CMK (cell line): ENCODE results near the gene CYP2C8.
"Not testable (repeated sequence)": the region's sequence is repeated elsewhere in the genome, so short reads cannot be mapped to it uniquely, and the experiment has no call there.

Experiments used
- DNase-seq: peaks from one replicate; pipeline ENCODE4 v3.0.0-alpha.2; 2010; ENCODE audit warnings: low read depth

The CYP2C8 gene

DNA sequence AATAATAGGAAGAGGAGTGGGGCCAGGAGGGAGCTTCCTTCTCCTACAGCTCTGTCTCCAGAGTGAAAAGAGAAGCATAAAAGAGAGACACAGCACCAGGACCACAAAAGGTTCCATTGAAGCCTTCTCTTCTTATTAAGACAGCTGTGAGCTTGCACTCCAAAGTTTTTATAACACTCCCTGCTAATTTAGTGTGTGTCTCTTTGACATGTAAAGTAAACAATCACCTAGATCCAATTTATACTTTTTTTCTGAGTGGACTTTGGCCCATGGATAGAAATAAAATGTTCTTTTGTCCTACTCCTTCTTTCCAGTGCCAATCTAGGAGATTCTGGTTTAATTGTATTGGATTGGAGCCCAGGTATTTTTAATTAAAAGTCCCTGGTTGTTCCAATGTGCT is at the start of gene CYP2C8:
Gene CYP2C8, minus strand, starts transcription at position 212 of the 400 bp plus-strand sequence. Its CDS starts 95 bp downstream, at position 117.
- no peak for DNase-seq

DNA sequence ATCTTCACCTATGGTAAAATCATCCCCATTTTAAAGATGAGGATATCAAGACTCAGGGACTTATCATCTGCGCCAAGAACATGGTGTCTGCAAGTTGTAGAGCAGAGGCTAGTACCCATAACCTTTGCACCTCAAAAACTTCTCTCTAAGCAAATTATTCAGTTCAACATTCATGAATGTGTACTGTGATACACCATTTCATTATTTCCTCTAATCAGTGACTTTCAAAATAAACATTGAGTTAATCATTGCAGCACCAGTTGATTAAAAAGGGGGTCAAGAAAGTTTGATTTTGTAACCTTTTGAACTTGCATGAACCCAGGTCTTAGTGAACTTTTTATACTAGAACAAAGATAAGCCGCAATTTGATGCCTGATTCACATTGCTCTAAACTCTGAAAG is 47.6 kb upstream of the CYP2C8 start:
- no peak for DNase-seq

DNA sequence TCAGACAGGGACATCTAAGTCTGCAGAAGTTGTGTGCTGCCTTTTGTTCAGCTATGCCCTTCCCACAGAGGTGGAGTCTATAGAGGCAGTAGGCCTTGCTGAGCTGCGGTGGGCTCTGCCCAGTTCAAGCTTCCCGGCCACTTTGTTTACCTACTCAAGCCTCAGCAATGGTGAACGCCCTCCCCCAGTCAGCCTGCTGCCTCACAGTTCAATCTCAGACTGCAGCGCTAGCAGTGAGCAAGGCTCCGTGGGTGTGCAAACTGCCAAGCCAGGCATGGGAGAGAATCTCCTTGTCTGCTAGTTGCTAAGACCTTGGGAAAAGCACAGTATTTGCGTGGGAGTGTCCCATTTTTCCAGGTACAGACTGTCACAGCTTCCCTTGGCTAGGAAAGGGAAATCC is 41.5 kb upstream of the CYP2C8 start:
- DNase-seq: not testable (repeated sequence)

DNA sequence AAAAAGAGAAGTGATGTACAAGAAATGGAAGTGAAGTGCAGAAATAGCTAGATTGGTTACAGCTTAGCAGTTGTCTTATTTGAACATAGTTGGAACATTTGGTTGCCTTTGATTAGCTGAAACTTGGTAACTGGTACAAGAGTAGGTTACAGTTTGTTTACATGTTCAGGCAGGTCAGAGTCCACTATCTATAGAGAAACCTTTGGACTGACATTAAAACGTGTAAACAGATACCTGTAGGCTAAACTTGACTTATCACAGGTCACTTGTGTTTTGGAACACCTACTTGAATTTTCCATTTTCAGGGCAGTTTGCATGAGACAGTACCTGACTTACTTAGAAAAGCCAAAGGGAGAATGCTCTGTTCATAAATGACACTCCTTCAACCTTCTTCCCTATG is 28.5 kb upstream of the CYP2C8 start:
- no peak for DNase-seq

DNA sequence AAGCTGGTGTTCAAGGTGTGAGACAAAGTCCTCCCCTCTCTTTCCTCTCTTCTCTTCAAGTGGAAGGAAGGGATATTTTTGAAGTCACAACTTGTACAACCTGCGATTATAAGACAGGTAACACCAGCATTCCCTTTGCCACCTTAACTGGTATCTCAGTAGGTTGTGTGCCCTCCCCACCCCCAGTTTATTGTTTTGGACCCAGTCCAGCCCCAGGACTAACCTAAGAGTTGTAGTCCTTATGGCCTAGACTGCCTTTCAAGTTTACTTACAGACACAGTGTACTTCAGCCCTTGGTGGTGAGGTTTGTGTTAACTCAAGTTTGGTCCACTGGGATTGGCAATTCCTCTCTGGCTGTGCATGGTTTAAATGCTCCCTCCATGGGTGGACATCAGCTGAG is 26.8 kb upstream of the CYP2C8 start:
- DNase-seq: no peak

DNA sequence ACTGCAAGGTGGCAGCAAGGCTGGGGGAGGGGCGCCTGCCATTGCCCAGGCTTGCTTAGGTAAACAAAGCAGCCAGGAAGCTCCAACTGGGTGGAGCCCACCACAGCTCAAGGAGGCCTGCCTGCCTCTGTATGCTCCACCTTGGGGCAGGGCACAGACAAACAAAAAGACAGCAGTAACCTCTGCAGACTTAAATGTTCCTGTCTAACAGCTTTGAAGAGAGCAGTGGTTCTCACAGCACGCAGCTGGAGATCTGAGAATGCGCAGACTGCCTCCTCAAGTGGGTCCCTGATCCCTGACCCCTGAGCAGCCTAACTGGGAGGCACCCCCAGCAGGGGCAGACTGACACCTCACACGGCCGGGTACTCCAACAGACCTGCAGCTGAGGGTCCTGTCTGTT is 10.3 kb upstream of the CYP2C8 start:
- not testable (repeated sequence) for DNase-seq

DNA sequence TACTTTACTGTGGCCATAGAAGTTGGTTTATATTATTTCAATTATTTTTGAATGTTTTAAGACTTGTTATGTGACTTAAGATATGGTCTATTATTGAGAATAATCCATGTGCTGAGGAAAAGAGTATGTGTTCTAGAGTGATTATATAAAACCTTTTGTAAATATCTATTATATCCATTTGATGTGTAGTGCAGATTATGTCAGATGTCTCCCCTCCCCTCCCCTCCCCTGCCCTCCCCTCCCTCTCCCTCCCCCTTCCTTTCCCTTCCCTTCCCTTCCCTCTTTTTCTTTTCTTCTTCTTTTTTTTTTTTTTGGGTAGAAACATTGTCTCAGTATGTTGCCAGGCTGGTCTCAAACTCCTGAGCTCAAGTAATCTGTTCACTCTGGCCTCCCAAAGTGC is 8.3 kb upstream of the CYP2C8 start:
- no peak for DNase-seq

DNA sequence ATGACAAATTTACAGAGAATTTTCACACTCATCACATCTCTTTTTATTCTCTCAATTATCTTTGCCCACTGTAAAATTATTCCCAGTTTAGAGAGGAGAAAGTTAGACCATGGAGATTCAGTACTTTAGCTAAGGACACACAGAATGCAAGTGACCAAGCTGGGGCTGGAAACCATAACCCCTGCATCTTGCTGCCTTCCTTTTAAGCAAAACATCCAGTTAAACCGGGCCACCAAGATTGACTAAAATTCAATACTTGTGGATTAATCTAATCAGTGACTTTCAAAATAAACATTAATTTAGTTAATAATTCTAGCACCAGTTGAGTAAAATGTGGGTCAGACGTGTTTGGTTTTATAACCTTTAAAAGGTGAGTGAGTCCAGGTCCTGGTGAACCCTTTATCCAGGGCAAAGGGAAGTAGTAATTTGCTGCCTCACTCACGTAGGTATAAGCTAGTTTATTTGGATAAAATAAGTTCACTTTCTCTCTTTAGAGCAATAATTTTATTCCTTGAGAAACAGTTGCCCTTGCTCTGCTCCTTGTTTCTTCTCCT is 1.9 kb upstream of the CYP2C8 start:
- DNase-seq: no peak

DNA sequence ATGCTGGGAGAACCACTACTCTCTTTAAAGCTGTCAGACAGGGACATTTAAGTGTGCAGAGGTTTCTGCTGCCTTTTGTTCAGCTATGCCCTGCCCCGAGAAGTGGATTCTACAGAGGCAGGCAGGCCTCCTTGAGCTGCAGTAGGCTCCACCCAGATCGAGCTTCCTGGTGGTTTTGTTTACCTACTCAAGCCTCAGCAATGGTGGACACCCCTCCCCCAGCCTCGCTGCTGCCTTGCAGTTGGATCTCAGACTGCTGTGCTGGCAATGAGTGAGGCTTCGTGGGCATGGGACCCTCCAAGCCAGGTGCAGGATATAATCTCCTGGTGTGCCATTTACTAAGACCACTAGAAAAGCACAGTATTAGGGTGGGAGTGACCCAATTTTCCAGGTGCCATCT is 5.2 kb downstream of the CYP2C8 start:
- not testable (repeated sequence) for DNase-seq

DNA sequence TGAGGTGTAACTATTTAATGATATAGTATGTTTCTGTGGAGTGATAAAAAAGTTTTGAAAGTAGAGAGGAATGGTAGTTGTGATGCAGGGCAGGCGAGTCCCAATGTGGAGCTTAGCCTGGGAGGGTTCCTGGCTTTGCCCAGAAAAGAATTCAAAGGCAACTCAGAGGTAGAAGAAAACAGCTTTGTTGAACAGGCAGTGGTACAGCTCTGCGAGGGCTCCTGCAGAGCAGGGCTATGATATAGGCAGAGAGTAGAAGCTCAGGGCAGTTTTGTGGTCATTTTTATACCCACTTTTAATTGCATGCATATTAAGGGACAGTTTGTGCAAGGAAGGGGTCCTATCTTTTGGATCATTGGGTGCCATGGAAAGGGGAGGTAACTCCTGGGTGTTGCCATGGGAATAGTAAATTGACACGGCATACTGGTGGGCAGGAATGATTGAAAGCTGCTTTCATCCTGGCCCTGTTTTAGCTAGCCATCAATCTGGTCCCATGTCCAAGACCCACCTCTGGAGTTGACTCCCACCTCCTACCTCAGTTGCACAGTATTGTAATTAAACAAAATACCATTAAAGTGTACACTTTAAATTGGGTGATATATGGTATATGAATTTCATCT is 12.4 kb downstream of the CYP2C8 start:
- DNase-seq: no peak

DNA sequence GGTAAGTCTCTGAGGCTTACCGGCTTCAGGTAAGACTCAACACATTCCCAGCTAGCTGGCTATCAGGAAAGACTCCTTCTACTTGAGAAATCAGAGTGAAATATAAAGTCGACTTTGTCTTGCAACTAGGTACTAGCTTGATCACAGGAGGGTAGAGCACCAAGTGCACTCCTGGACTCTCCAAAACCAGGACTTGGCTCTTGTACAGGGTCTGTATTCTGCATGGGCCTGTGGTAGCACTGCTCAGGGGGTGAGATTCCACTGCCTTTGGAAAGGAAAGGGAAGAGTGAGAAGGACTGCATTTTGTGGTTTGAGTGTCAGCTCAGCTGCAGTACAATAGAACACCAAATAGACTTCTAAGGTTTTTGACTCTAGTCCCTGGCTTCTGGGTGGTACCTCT is 19.4 kb downstream of the CYP2C8 start:
- DNase-seq: no peak

DNA sequence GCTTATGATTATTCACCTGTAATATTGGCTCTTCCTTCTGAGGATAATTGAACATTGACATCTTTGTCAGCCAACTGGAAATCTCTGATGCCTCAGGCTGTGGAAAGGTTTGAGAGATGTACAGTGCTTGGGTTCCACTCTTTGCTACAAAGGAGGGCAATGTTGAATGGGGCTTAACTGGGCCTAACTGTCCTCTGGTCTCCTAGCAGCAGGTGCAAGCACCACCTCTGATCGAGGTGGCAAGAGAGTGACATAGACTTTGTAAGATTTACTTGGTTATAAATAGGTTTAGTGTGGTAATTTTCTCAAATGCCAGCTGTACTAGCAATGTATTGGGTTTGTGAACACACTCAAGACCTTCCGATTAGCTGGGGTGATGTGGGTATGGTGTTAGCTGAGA is 21.1 kb downstream of the CYP2C8 start:
- DNase-seq: no peak

DNA sequence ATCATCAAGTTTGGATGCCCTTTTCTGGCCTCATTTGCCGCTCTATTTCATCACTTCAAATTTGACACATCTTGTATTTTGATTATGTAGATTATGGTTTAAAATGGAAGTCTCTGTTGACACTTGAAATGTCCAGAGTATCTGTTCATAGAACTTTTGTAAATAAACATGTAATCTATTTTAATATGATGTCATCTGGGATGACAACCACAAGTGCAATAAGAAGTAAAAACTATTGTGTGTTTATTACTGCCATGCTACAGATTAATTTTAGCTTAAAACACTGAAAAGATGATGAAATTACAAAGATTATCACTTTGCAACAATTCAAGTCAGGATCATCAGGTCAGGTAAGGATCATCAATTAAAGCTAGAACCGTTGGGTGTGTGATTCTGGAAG is 30.0 kb downstream of the CYP2C8 start:
- DNase-seq: no peak

DNA sequence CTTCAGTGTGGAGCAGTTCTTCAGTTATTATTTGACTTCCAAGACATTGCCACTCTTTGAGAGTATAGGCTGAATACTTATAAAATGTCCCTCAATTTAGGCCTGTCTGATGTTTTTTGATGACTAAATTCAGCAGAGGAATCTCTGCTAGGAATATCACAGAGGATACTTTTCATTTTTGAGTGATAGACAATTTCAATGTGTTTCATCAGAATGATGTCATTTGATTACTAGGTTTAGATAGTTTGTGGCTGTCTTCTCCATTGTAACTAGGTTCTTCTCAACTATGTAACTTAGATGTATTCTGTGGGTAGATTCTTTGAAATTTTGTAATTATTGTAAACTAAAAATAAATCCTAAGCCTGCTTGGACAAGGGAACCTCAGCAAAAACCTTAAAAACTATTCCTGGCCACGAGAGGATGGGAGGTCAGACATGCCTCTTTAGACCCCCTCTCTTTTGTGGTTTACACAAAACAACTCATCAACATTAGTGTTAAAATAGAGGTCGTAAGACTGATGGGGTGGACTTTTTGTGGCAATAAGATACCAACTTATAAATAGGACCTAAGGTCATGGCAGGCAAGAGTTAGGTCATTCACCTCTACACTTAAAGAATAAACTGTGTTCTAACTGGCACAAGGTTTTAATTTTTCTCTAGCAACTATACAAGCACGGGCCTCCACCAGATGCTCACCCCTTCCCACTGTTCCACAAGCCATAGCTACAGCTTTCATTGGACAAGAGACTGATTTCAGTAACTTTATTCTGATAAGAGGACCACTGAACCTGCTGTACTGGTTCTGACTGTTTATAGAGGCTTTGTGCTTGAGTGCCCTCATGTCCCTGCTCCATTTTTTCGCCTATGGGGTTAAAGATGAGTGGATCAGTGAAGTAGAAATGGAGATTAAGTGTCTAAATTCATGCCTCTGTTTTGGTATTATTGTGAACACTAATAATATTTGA is 33.7 kb downstream of the CYP2C8 start:
- DNase-seq: no peak

DNA sequence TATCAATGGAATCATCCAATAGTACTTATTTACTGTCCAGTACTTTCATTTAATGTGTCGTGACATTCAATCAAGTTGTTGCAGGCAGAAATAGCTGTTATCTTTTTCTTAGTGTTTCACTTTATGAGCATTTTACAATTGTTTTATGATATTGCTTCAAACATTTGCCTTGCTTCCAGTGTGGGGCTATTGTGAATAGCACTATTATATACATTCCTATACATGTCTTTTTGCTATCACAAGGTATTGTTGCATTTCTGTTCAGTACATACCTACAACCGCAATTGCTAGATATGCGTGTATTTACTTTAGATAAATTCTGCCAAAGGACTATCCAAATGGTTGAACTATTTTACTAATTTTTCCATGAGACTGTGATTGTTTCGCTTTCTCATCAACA is 34.9 kb downstream of the CYP2C8 start:
- no peak for DNase-seq

DNA sequence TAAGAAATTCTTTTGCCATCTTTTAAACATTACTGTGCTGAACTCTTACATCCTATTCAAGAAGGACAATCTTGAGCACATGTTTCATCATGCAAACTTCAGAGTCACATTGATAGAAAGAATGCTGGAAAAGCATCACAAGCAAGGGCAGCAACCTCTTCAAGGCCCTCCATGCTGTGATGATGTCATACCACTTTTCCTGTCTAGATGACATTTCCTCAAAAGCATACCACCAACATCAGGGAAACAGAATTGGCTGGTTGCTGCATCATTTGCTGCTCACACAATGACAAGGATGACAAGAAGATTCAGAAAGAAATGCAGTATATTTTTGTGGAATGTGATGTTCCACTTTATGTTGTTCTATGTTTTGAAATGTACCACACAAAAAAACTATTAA is 37.6 kb downstream of the CYP2C8 start:
- DNase-seq: no peak

DNA sequence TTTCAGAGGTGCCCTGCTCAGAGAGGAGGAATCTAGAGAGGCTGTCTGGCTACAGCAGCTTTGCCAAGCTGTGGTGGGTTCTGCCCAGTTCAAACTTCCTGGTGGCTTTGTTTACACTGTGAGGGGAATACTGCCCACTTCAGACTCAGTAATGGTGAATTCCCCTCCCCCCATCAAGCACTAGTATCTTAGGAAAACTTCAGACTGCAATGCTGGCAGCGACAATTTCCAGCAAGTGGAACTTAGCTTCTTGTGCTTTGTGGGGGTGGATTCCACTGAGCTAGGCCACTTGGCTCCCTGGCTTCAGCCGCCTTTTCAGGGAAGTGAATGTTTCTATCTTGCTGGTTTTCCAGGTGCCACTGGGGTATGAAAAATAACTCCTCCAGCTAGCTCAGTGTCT is 42.8 kb downstream of the CYP2C8 start:
- DNase-seq: no peak

DNA sequence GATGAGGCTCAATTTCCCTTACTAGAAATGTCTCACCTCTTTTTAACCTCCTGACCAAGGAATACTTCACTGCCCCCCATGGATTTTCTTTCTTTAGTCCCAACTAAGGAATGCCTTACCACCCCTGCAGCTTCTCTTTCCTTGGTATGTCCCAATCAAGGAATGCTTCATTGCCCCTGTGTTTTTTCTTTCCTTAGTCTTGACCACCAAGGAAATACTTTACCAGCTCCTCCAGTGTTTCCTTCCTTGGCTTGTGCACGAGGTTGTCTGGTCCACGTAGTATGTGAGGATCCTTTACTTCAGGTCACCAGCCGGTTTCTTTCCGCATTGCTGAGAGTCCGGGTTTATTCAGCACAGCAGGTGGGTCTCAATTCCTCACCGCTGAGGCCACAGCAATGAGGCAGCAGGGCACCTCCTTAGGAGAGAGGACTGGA is 71.5 kb downstream of the CYP2C8 start:
- no peak for DNase-seq

DNA sequence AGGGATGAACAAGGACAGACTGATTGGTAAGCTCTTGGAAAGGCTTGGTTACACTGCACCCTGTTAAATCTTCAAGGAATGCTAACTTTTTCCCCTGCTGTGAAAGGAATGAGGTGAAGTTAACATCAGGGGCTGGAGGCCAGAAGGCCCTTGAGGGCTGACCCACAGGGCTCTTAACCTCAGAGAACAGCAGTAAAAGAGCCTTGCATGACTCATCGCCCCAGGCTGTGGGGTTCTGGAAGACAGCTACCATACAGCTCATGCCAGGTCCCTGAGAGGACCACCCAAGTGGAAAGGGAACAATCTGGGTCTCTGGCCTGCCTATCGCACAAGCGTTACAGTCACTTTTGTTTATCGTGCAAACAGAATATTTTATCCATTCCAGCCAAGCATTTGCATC is 76.5 kb downstream of the CYP2C8 start:
- DNase-seq: no peak

DNA sequence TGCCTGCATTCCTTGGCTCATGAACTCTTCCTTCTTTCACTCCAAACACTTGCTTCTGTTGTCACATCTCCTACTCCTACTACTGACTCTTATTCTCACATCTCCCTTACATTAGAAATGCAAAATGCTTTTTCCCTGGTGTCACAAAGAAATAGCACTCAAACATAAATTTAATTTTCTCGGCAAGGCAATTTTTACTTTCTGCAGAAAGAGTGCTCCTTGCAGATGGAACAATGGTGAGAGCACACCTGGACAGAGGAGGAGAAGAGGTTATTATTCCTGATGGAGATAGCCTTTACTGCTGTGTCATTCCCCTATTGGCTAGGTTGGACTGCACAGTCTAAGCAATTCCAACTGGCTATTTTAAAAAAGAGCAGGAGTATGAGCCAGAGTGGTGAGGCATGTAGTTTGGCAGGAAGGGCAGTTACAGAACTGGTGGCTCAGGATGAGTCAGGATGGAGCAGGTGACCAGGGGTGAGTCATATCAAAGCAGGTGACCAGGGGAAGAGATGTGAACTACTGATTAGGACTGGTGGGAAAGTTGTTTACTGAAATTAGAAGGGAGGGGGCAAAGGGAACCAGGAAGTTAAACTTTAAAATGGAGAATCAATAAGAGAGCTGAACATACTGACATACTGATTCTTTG is 77.9 kb downstream of the CYP2C8 start:
- no peak for DNase-seq

DNA sequence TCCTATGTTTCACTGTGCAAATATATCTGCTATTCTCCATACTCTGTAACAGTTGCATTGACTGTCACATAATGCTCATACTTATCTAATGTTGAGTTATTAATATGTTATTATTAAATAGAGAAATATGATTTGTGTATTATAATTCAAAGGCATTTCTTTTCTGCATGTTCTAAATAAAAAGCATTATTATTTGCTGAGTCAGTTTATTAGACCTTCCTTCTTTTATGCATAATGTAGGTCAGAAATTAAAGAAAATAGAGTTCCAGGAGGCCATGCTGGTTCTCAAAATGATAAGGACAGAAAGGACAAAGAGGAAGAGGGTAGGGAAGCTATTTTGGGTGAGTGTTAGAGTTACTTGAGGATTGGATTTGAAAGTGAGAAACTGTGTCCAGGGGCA is 80.1 kb downstream of the CYP2C8 start:
- DNase-seq: no peak
